WTC11 (cell line): ENCODE measurements around the gene PITPNC1.

Source experiments
- ATF6 ChIP-seq: sonication (generic); formaldehyde crosslinking; IDR thresholded peaks from 2 replicates; pipeline ENCODE4 v1.8.1; 2023; ENCODE audit warnings: mild to moderate bottlenecking, missing genetic modification reagents
- CTCF ChIP-seq: fragments of 200-600 bp; IDR thresholded peaks from 2 replicates; pipeline ENCODE4 v1.8.0; 2022; ENCODE audit warnings: antibody characterized with exemption
- ETV6 ChIP-seq: sonication (generic); formaldehyde crosslinking; IDR thresholded peaks from 2 replicates; pipeline ENCODE4 v1.8.1; 2022; ENCODE audit warnings: mild to moderate bottlenecking, missing genetic modification reagents
- HMGA2 ChIP-seq: fragments of 250-450 bp; sonication (Bioruptor Pico); IDR thresholded peaks from 2 replicates; pipeline ENCODE4 v1.4.0; 2021; ENCODE audit warnings: mild to moderate bottlenecking, moderate library complexity
- HMGXB4 ChIP-seq: sonication (generic); formaldehyde crosslinking; IDR thresholded peaks from 2 replicates; pipeline ENCODE4 v1.8.1; 2023; ENCODE audit warnings: mild to moderate bottlenecking, moderate library complexity, missing genetic modification reagents
- NFYB ChIP-seq: sonication (generic); formaldehyde crosslinking; conservative IDR thresholded peaks from 2 replicates; pipeline ENCODE4 v1.8.0; 2022; ENCODE audit warnings: low read depth, missing genetic modification reagents
- RORB ChIP-seq: fragments of 250-450 bp; sonication (Bioruptor Pico); IDR thresholded peaks from 2 replicates; pipeline ENCODE4 v1.9.0; 2021; ENCODE audit warnings: mild to moderate bottlenecking
- TCF7 ChIP-seq: sonication (generic); formaldehyde crosslinking; IDR thresholded peaks from 2 replicates; pipeline ENCODE4 v1.8.0; 2022; ENCODE audit warnings: mild to moderate bottlenecking, low read depth, missing genetic modification reagents, moderate library complexity
- TEAD1 ChIP-seq: sonication (generic); formaldehyde crosslinking; IDR thresholded peaks from 2 replicates; pipeline ENCODE4 v1.8.0; 2022; ENCODE audit warnings: mild to moderate bottlenecking, missing genetic modification reagents
- ZNF232 ChIP-seq: sonication (generic); formaldehyde crosslinking; IDR thresholded peaks from 2 replicates; pipeline ENCODE4 v1.8.0; 2022; ENCODE audit warnings: mild to moderate bottlenecking, missing genetic modification reagents

GRCh38 chr17:67571478-67571877 is 194.4 kb downstream of the PITPNC1 start:
- no peak for TF ChIP-seq ETV6 (CRISPR knock-in tag)
- no peak for TF ChIP-seq HMGXB4 (CRISPR knock-in tag)
- TF ChIP-seq CTCF, result no peak
- no peak for TF ChIP-seq TEAD1 (CRISPR knock-in tag)
- TF ChIP-seq RORB (CRISPR knock-in tag), result no peak
- no peak for TF ChIP-seq ATF6 (CRISPR knock-in tag)
- no peak for TF ChIP-seq NFYB (CRISPR knock-in tag)
- no peak for TF ChIP-seq HMGA2 (CRISPR knock-in tag)
- TF ChIP-seq TCF7, result no peak
- no peak for TF ChIP-seq ZNF232 (CRISPR knock-in tag)
